GM23338 (cell line): Measurements from ENCODE around the gene GRAMD1B.

Experiments
- CTCF ChIP-seq, 2 experiments: fragments of 200-600 bp in 1 of 2; sonication (generic) in 1 of 2; conservative IDR thresholded peaks; 2 replicates each; pipeline versions ENCODE4 v1.5.1 to v1.6.1; 2016 to 2017; ENCODE audit warnings: antibody characterized with exemption in 2 of 2, low read depth in 2 of 2, mild to moderate bottlenecking in 2 of 2, moderate library complexity in 1 of 2
- ETS1 ChIP-seq: IDR thresholded peaks from 2 replicates; pipeline ENCODE4 v1.6.1; 2016; ENCODE audit warnings: antibody characterized with exemption
- EZH2 ChIP-seq: fragments of 200-600 bp; sonication (generic); IDR thresholded peaks from one replicate; pipeline ENCODE4 v1.8.0; 2017; ENCODE audit warnings: antibody characterized with exemption, mild to moderate bottlenecking, low read depth; ENCODE audit not compliant: unreplicated experiment
- EZH2phosphoT487 ChIP-seq: fragments of 200-600 bp; sonication (generic); IDR thresholded peaks from one replicate; pipeline ENCODE4 v1.8.1; 2018; ENCODE audit warnings: antibody characterized with exemption; ENCODE audit not compliant: unreplicated experiment
- NANOG ChIP-seq: IDR thresholded peaks from 2 replicates; pipeline ENCODE4 v1.6.1; 2016; ENCODE audit warnings: antibody characterized with exemption, borderline replicate concordance
- POLR2AphosphoS5 ChIP-seq: IDR thresholded peaks from 2 replicates; pipeline ENCODE4 v1.6.1; 2016; ENCODE audit warnings: antibody characterized with exemption, low read depth
- REST ChIP-seq: IDR thresholded peaks from one replicate; pipeline ENCODE4 v1.6.1; 2018; ENCODE audit warnings: antibody characterized with exemption; ENCODE audit not compliant: unreplicated experiment

- no peak for TF ChIP-seq CTCF (conservative IDR thresholded peaks at IDR 0.05; ENCODE audit: low read depth in 2 of 2)
- no peak for TF ChIP-seq REST
- TF ChIP-seq NANOG: no peak
- no peak for TF ChIP-seq POLR2AphosphoS5
- TF ChIP-seq ETS1: no peak
- TF ChIP-seq EZH2phosphoT487: no peak
- TF ChIP-seq EZH2: no peak
Measured at GRCh38 chr11:123439616-123440015, 9.5 kb downstream of the GRAMD1B start.
